CD8-positive, alpha-beta memory T cell (primary cell): ENCODE data around the gene TMEM134. TPM values are rescaled to one million over a fixed set of nuclear protein-coding genes. Genes with fewer than 3 reads are reported as not detected.
A peak's percentile ranks its signal among the peaks of the same experiment; 100 is the strongest.

Experiments
- CTCF ChIA-PET: fragments of 350-600 bp; sonication (Branson Sonifier 250); formaldehyde crosslinking; loops from one replicate; lab custom pipeline; 2021; ENCODE audit warnings: antibody characterized with exemption; lab: Charles Lee
- POLR2A ChIA-PET: fragments of 350-600 bp; sonication (Branson Sonifier 250); formaldehyde crosslinking; loops from one replicate; lab custom pipeline; 2021; ENCODE audit warnings: antibody characterized with exemption; lab: Charles Lee
- DNase-seq, 5 donors: peaks; one replicate each; pipeline versions ENCODE4 v3.0.0 to v3.0.0-alpha.2; 2020 to 2022; ENCODE audit warnings: mixed read lengths in 1 of 5
- H3K27ac ChIP-seq: one replicate; pipeline ENCODE4 v1.7.0; 2013; ENCODE audit warnings: low read depth, mild to moderate bottlenecking, low read length, moderate library complexity
- H3K27me3 ChIP-seq: 2 replicates; pipeline ENCODE4 v1.7.0; 2013; ENCODE audit warnings: low read length, mild to moderate bottlenecking; ENCODE audit not compliant: insufficient read depth, poor library complexity, severe bottlenecking
- H3K36me3 ChIP-seq: 2 replicates; pipeline ENCODE4 v1.7.0; 2013; ENCODE audit warnings: mild to moderate bottlenecking, low read length, moderate library complexity; ENCODE audit not compliant: insufficient read depth
- H3K4me1 ChIP-seq: 2 replicates; pipeline ENCODE4 v1.7.0; 2013; ENCODE audit warnings: mild to moderate bottlenecking, low read length, moderate library complexity; ENCODE audit not compliant: insufficient read depth
- H3K4me3 ChIP-seq: 2 replicates; pipeline ENCODE4 v1.7.0; 2013; ENCODE audit warnings: mild to moderate bottlenecking, low read length
- H3K9me3 ChIP-seq: 2 replicates; pipeline ENCODE4 v1.7.0; 2013; ENCODE audit warnings: mild to moderate bottlenecking, low read length
- H3K27ac Mint-ChIP-seq, 8 donors: one replicate each; pipeline ENCODE4 v1.8.0; 2020 to 2021; ENCODE audit warnings: mixed read lengths in 8 of 8, mild to moderate bottlenecking in 6 of 8, inconsistent platforms in 3 of 8, moderate library complexity in 3 of 8
- H3K27me3 Mint-ChIP-seq, 2 donors: one replicate each; pipeline ENCODE4 v1.8.0; 2020 to 2021; ENCODE audit warnings: mixed read lengths in 2 of 2, mild to moderate bottlenecking in 1 of 2, moderate library complexity in 1 of 2
- H3K36me3 Mint-ChIP-seq, 3 donors: one replicate each; pipeline ENCODE4 v1.8.0; 2020 to 2021; ENCODE audit warnings: mixed read lengths in 3 of 3, inconsistent platforms in 1 of 3, mild to moderate bottlenecking in 1 of 3
- H3K4me1 Mint-ChIP-seq, 3 donors: one replicate each; pipeline ENCODE4 v1.8.0; 2020 to 2021; ENCODE audit warnings: mixed read lengths in 3 of 3, inconsistent platforms in 1 of 3, mild to moderate bottlenecking in 1 of 3
- H3K4me3 Mint-ChIP-seq, 7 donors: one replicate each; pipeline ENCODE4 v1.8.0; 2020 to 2021; ENCODE audit warnings: mixed read lengths in 7 of 7, mild to moderate bottlenecking in 6 of 7, moderate library complexity in 4 of 7, inconsistent platforms in 2 of 7
- H3K9me3 Mint-ChIP-seq, 5 donors: one replicate each; pipeline ENCODE4 v1.8.0; 2020 to 2022; ENCODE audit warnings: mixed read lengths in 5 of 5, mild to moderate bottlenecking in 3 of 5, moderate library complexity in 2 of 5, inconsistent platforms in 1 of 5
- polyA plus RNA-seq: library from polyadenylated mRNA; unstranded; fragments of 300-500 nt; fragmentation: Illumina TruSeq; gene quantifications from one replicate; pipeline ENCODE4 v1.2.3, GENCODE V29; 2021
- total RNA-seq, 2 experiments: library from RNA; stranded (reverse); gene quantifications; one replicate each; pipeline ENCODE4 v1.2.3, GENCODE V29; 2021

Gene TMEM134
- total and polyA plus RNA-seq, 3 experiments from 2014 or later, result 49.6 to 152 (median 57.9) TPM

GRCh38 chr11:67504005-67504949 is 35.2 kb upstream of the TMEM134 start:
- peak; percentile 36 to 71 (median 46) for DNase-seq
- Mint-ChIP-seq H3K9me3 (no peaks in the 10 kb centered on the region), H3K36me3 (peaks cover 8 to 56% (median 15%) of the 10 kb centered on the region in 3 donors), H3K4me3 (peak overlapping the region; percentile 91 to 97 (median 92)), H3K4me1 (peaks cover 47 to 65% (median 49%) of the 10 kb centered on the region in 3 donors), H3K27me3 (peaks cover 0 to 5% of the 10 kb centered on the region in 2 donors), H3K27ac (peak overlapping the region; percentile 88 to 99 (median 92))
- peaks cover 42% of the 10 kb centered on the region for H3K4me1 ChIP-seq
- peaks cover 18% of the 10 kb centered on the region for H3K36me3 ChIP-seq
- H3K27me3 ChIP-seq, result no peaks in the 10 kb centered on the region
- H3K27ac ChIP-seq, result peak overlapping the region; percentile 91
- CTCF ChIA-PET, result interaction anchor here (1.0 to 3.0 kb wide), 9 partner anchors 12 to 113 kb away, joined by 3 to 14 read pairs (median 5); partner anchors contain the start of genes AIP, PPP1CA and RAD9A
- POLR2A ChIA-PET, result interaction anchor here (0.6 to 2.1 kb wide), 7 partner anchors 19 to 113 kb away, joined by 3 to 11 read pairs (median 5); partner anchors contain the start of genes PPP1CA, PTPRCAP and RAD9A
- H3K4me3 ChIP-seq, result peak overlapping the region; percentile 84
- H3K9me3 ChIP-seq, result no peaks in the 10 kb centered on the region

- peaks cover 39 to 57% (median 42%) of the 10 kb centered on the region in 3 donors for H3K4me1 Mint-ChIP-seq
- H3K36me3 Mint-ChIP-seq, result peaks cover 8 to 62% (median 15%) of the 10 kb centered on the region in 3 donors
- H3K4me3 Mint-ChIP-seq, result peak overlapping the region; percentile 64 to 91 (median 82)
- H3K9me3 Mint-ChIP-seq, result no peaks in the 10 kb centered on the region
- no peaks in the 10 kb centered on the region for H3K27me3 ChIP-seq
- peaks cover 18% of the 10 kb centered on the region for H3K36me3 ChIP-seq
- peak overlapping the region; percentile 59 to 97 (median 88) for H3K27ac Mint-ChIP-seq
- peaks cover 35% of the 10 kb centered on the region for H3K4me1 ChIP-seq
- peaks cover 0 to 1% of the 10 kb centered on the region in 2 donors for H3K27me3 Mint-ChIP-seq
- no peak for DNase-seq
- ChIA-PET CTCF (interaction anchor here (1.1 to 3.0 kb wide), 2 partner anchors 102 kb away, joined by 3 to 14 read pairs; partner anchors contain the start of gene PPP1CA), POLR2A (no interaction called here)
- no peak overlapping the region for H3K27ac ChIP-seq
- no peaks in the 10 kb centered on the region for H3K9me3 ChIP-seq
- H3K4me3 ChIP-seq, result no peak overlapping the region
Measured at GRCh38 chr11:67503119-67504004, 34.3 kb upstream of the TMEM134 start.

DNA sequence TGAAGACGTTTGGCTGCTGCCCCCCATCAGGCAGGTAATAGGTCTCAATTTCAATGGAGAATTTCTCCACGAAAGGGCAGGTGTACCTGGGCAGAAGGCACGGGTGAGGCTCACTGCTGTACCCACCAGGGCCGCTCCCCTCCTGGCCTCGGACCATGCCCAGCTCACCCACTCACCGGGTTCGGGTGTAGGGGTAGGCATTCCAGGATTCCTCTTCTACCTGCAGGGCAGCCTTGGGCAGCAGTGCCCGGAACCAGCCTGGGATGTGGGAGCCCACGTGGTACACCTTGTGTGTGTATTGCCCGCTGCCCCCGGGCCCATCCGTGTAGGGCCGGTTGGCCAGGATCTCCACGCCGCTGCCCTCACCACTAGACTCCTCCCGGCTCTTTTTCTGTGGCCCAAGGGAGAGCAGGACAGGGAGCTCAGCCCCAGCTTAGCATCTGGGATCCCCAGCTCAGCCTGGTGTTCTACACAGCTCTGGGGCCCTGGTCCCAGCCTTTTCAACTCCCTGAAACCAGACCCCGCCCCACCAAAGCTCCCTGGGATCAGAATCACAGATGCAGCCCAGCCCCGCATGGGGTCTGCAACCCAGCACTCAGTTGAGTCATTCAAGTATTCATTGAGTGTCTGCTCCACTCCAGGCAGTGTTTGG is 33.4 kb upstream of the TMEM134 start:
- H3K27me3 ChIP-seq, result no peaks in the 10 kb centered on the region
- Mint-ChIP-seq H3K9me3 (no peaks in the 10 kb centered on the region), H3K36me3 (peaks cover 8 to 71% (median 15%) of the 10 kb centered on the region in 3 donors), H3K27me3 (peaks cover 0 to 1% of the 10 kb centered on the region in 2 donors), H3K4me1 (peaks cover 39 to 54% (median 40%) of the 10 kb centered on the region in 3 donors), H3K27ac (peak overlapping the region; percentile 59 to 94 (median 86)), H3K4me3 (peak overlapping the region; percentile 64 to 91 (median 82))
- H3K4me3 ChIP-seq, result no peak overlapping the region
- H3K27ac ChIP-seq, result no peak overlapping the region
- POLR2A ChIA-PET, result no interaction called here
- peaks cover 33% of the 10 kb centered on the region for H3K4me1 ChIP-seq
- H3K36me3 ChIP-seq, result peaks cover 18% of the 10 kb centered on the region
- DNase-seq, result peak in 1 of 5 donors; percentile 40
- H3K9me3 ChIP-seq, result no peaks in the 10 kb centered on the region
- CTCF ChIA-PET, result interaction anchor here (0.8 to 1.1 kb wide), 2 partner anchors 11 to 101 kb away, joined by 3 read pairs; no protein-coding TSS in a partner anchor

GRCh38 chr11:67501854-67502253 is 32.8 kb upstream of the TMEM134 start:
- H3K9me3 ChIP-seq, result no peaks in the 10 kb centered on the region
- H3K27me3 ChIP-seq, result no peaks in the 10 kb centered on the region
- Mint-ChIP-seq H3K9me3 (no peaks in the 10 kb centered on the region), H3K27ac (peak overlapping the region in 1 of 8 donors; percentile 31), H3K27me3 (peaks cover 0 to 1% of the 10 kb centered on the region in 2 donors), H3K4me3 (peak overlapping the region in 1 of 7 donors; percentile 63), H3K36me3 (peaks cover 8 to 73% (median 15%) of the 10 kb centered on the region in 3 donors), H3K4me1 (peaks cover 34 to 48% (median 35%) of the 10 kb centered on the region in 3 donors)
- peak in 1 of 5 donors; percentile 42 for DNase-seq
- no peak overlapping the region for H3K27ac ChIP-seq
- H3K4me1 ChIP-seq, result peaks cover 27% of the 10 kb centered on the region
- H3K36me3 ChIP-seq, result peaks cover 18% of the 10 kb centered on the region
- ChIA-PET CTCF (interaction anchor here (0.8 kb wide), 1 partner anchor 10 kb away, joined by 3 read pairs; no protein-coding TSS in a partner anchor), POLR2A (no interaction called here)
- H3K4me3 ChIP-seq, result no peak overlapping the region

- H3K4me3 Mint-ChIP-seq, result peak overlapping the region in 2 of 7 donors; percentile 48 to 63
- Histone ChIP-seq H3K27ac (no peak overlapping the region), H3K36me3 (peaks cover 18% of the 10 kb centered on the region), H3K27me3 (no peaks in the 10 kb centered on the region), H3K9me3 (no peaks in the 10 kb centered on the region), H3K4me1 (peaks cover 19% of the 10 kb centered on the region), H3K4me3 (no peak overlapping the region)
- H3K9me3 Mint-ChIP-seq, result no peaks in the 10 kb centered on the region
- H3K4me1 Mint-ChIP-seq, result peaks cover 26 to 40% (median 28%) of the 10 kb centered on the region in 3 donors
- CTCF ChIA-PET, result no interaction called here
- H3K27ac Mint-ChIP-seq, result peak overlapping the region in 7 of 8 donors; percentile 32 to 91 (median 67)
- no peaks in the 10 kb centered on the region for H3K27me3 Mint-ChIP-seq
- peaks cover 8 to 74% (median 15%) of the 10 kb centered on the region in 3 donors for H3K36me3 Mint-ChIP-seq
- DNase-seq, result no peak
- POLR2A ChIA-PET, result no interaction called here
Measured at GRCh38 chr11:67500831-67501715, 32.0 kb upstream of the TMEM134 start.

DNA sequence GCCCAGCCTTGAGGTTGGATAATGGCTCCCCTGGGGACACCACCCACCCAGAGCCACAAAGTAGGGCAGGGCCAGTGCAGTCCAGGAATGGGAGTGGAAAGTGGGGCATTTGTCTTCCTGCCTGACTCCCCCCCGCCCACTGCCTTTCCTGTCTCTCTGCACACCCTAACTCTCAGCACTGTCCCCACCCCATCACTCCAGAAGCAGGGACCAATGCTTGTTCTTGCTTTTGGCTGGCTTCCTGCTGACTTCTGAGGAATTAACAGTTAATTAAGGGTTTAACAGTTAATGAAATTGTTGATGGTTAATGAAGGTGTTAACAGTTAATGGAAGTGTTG is 31.4 kb upstream of the TMEM134 start:
- no peaks in the 10 kb centered on the region for H3K27me3 Mint-ChIP-seq
- H3K27me3 ChIP-seq, result no peaks in the 10 kb centered on the region
- peak overlapping the region in 3 of 8 donors; percentile 43 to 67 (median 48) for H3K27ac Mint-ChIP-seq
- peaks cover 13% of the 10 kb centered on the region for H3K4me1 ChIP-seq
- no peaks in the 10 kb centered on the region for H3K9me3 ChIP-seq
- no peaks in the 10 kb centered on the region for H3K9me3 Mint-ChIP-seq
- POLR2A ChIA-PET, result interaction anchor here (1.0 kb wide), 1 partner anchor 99 kb away, joined by 4 read pairs; the partner anchor contains the start of gene PPP1CA
- DNase-seq, result no peak
- peaks cover 20 to 34% (median 21%) of the 10 kb centered on the region in 3 donors for H3K4me1 Mint-ChIP-seq
- no peak overlapping the region for H3K4me3 ChIP-seq
- H3K4me3 Mint-ChIP-seq, result peak overlapping the region in 1 of 7 donors; percentile 63
- peaks cover 18% of the 10 kb centered on the region for H3K36me3 ChIP-seq
- peaks cover 8 to 79% (median 15%) of the 10 kb centered on the region in 3 donors for H3K36me3 Mint-ChIP-seq
- CTCF ChIA-PET, result interaction anchor here (2.2 kb wide), 1 partner anchor 99 kb away, joined by 5 read pairs; the partner anchor contains the start of gene PPP1CA
- H3K27ac ChIP-seq, result no peak overlapping the region
